ACHN (cell line): Measurements from ENCODE around the gene FAT4.
A peak's percentile ranks its signal among the peaks of the same experiment; 100 is the strongest.

ENCODE experiments used
- DNase-seq: peaks from one replicate; pipeline ENCODE4 v3.0.0-alpha.2; 2015
- in situ Hi-C: cut with HindIII; loops from 2 replicates; pipeline ENCODE4 v1.10.0; 2017; ENCODE audit warnings: low sequenced_read_pairs, low pct_ligation_motif_present, low pct_unique_long_range_greater_than_20kb

Gene FAT4

GRCh38 chr4:125315576-125316400, 1.0 kb downstream of the FAT4 start:
- DNase-seq, result peak; percentile 53
- in situ Hi-C loops, result no loop called here

- peak; percentile 40 for DNase-seq
- in situ Hi-C loops, result no loop called here
These were observed 1.6 kb downstream of the FAT4 start for GRCh38 chr4:125316401-125316790.

GRCh38 chr4:125316791-125317524, 2.2 kb downstream of the FAT4 start:
- in situ Hi-C loops, result no loop called here
- peak; percentile 62 for DNase-seq

- in situ Hi-C loops, result no loop called here
- peak; percentile 71 for DNase-seq
These were observed 2.7 kb downstream of the FAT4 start for GRCh38 chr4:125317525-125317877.

GRCh38 chr4:125319311-125319710, 4.6 kb downstream of the FAT4 start:
- no peak for DNase-seq
- in situ Hi-C loops, result no loop called here

- in situ Hi-C loops, result no loop called here
- DNase-seq, result peak; percentile 36
These were observed 7.1 kb downstream of the FAT4 start for GRCh38 chr4:125321709-125322365.

- in situ Hi-C loops, result no loop called here
- peak; percentile 35 for DNase-seq
These were observed 7.6 kb downstream of the FAT4 start for GRCh38 chr4:125322366-125322730.

GRCh38 chr4:125323654-125324053, 8.9 kb downstream of the FAT4 start:
- in situ Hi-C loops, result no loop called here

GRCh38 chr4:125325733-125326132, 11.0 kb downstream of the FAT4 start:
- in situ Hi-C loops, result no loop called here
- no peak for DNase-seq

More at GRCh38 chr4:125323654-125324053, 8.9 kb downstream of the FAT4 start:
- peak; percentile 85 for DNase-seq

GRCh38 chr4:125331116-125331515, 16.4 kb downstream of the FAT4 start:
- in situ Hi-C loops, result no loop called here
- DNase-seq, result peak; percentile 66

- DNase-seq, result no peak
- in situ Hi-C loops, result no loop called here
These were observed 20.2 kb downstream of the FAT4 start for GRCh38 chr4:125334926-125335325.

- in situ Hi-C loops, result no loop called here
- no peak for DNase-seq
These were observed 24.1 kb downstream of the FAT4 start for GRCh38 chr4:125338814-125339213.

- in situ Hi-C loops, result no loop called here
These were observed 29.4 kb downstream of the FAT4 start for GRCh38 chr4:125344198-125344597.

GRCh38 chr4:125346616-125347015, 31.9 kb downstream of the FAT4 start:
- in situ Hi-C loops, result no loop called here
- no peak for DNase-seq

More at GRCh38 chr4:125344198-125344597, 29.4 kb downstream of the FAT4 start:
- DNase-seq, result no peak

GRCh38 chr4:125350470-125351135, 35.8 kb downstream of the FAT4 start:
- DNase-seq, result no peak
- in situ Hi-C loops, result no loop called here

- in situ Hi-C loops, result no loop called here
- DNase-seq, result no peak
These were observed 37.8 kb downstream of the FAT4 start for GRCh38 chr4:125352521-125352920.

GRCh38 chr4:125353131-125353530, 38.4 kb downstream of the FAT4 start:
- in situ Hi-C loops, result no loop called here
- no peak for DNase-seq

- DNase-seq, result no peak
- in situ Hi-C loops, result no loop called here
These were observed 41.0 kb downstream of the FAT4 start for GRCh38 chr4:125355791-125356190.

GRCh38 chr4:125357675-125358074, 42.9 kb downstream of the FAT4 start:
- in situ Hi-C loops, result no loop called here
- no peak for DNase-seq
